Adrenal gland (tissue), 12 donors: ENCODE measurements around the gene MAU2. TPM values are rescaled to one million over a fixed set of nuclear protein-coding genes. Genes with fewer than 3 reads are reported as not detected.
A peak's percentile ranks its signal among the peaks of the same experiment; 100 is the strongest.

Experiments used
- DNase-seq, 7 donors: peaks; one replicate each; pipeline ENCODE4 v3.0.0-alpha.2; 2019 to 2020
- H3K27ac ChIP-seq, 5 donors: fragments of 200-600 bp; sonication (generic) in 4 of 5; 1 replicate in 3 of 5; 2 replicates in 2 of 5; pipeline versions ENCODE4 v1.5.1 to v1.8.0; 2016 to 2020; ENCODE audit warnings: mild to moderate bottlenecking in 1 of 5
- H3K27me3 ChIP-seq: fragments of 200-600 bp; 2 replicates; pipeline ENCODE4 v1.8.0; 2021
- H3K36me3 ChIP-seq, 2 donors: fragments of 200-600 bp; replicated peaks in 1 of 2; 1 replicate in 1 of 2; 2 replicates in 1 of 2; pipeline versions ENCODE4 v1.5.1 to v1.8.0; 2018 to 2022
- H3K4me1 ChIP-seq, 2 donors: fragments of 200-600 bp; replicated peaks in 1 of 2; 1 replicate in 1 of 2; 2 replicates in 1 of 2; pipeline versions ENCODE4 v1.5.1 to v1.8.0; 2018 to 2021
- H3K4me3 ChIP-seq, 4 donors: fragments of 200-600 bp; sonication (generic) in 3 of 4; one replicate each; pipeline ENCODE4 v1.5.1; 2016 to 2018
- H3K9me3 ChIP-seq, 3 donors: fragments of 200-600 bp; sonication (generic) in 1 of 3; replicated peaks in 1 of 3; 1 replicate in 2 of 3; 2 replicates in 1 of 3; pipeline versions ENCODE4 v1.5.1 to v1.8.0; 2016 to 2021
- POLR2A ChIP-seq, 2 donors: fragments of 450-650 bp; IDR thresholded peaks; one replicate each; pipeline ENCODE4 v1.6.1; 2017; ENCODE audit warnings: antibody characterized with exemption in 2 of 2, mild to moderate bottlenecking in 2 of 2, moderate library complexity in 1 of 2
- WGBS, 4 donors: extraction: QIAGEN DNeasy Blood & Tissue Kit in 2 of 4; methylation state at CpG; one replicate each; pipeline versions ENCODE4 v1.1.5 to v1.1.7; 2013 to 2017; 5-methylcytosine and 5-hydroxymethylcytosine counted together
- intact Hi-C, 2 donors: fragments of 100-400 bp; cut with DNase I; formaldehyde crosslinking; loops; one replicate each; pipeline versions ENCODE4 v1.14.1 to v1.15.0; 2022 to 2023
- polyA plus RNA-seq, 3 donors: library from polyadenylated mRNA; stranded (reverse); fragments of 200-250 nt in 2 of 3; fragments of 350-450 nt in 1 of 3; fragmentation: Illumina TruSeq in 1 of 3; extraction: RNeasy Lipid Tissue Mini Kit (QIAGEN cat#74804) in 1 of 3; gene quantifications; one replicate each; pipeline ENCODE4 v1.2.3, GENCODE V29; 2013 to 2014
- total RNA-seq, 9 donors: library from RNA; depleted of rRNA in 4 of 9; stranded (reverse); fragments of >200 nt in 4 of 9; fragments of 120-200 nt in 1 of 9; fragmentation: NEBNext Ultra II Directional in 1 of 9; extraction: Animal tissue kit (Norgen Biotek cat#: 25700) in 1 of 9; gene quantifications; one replicate each; pipeline versions ENCODE4 v1.1.0 to v1.2.4, GENCODE V29; 2013 to 2023
- TF ChIP-seq, protein P1 (sequence below), 6 experiments: fragments of 450-650 bp in 4 of 6; fragments of 200-600 bp in 2 of 6; sonication (generic) in 1 of 6; IDR thresholded peaks; 1 replicate in 5 of 6; 2 replicates in 1 of 6; pipeline versions ENCODE4 v1.5.1 to v1.8.0; 2016 to 2021; ENCODE audit warnings: antibody characterized with exemption in 6 of 6, mild to moderate bottlenecking in 2 of 6, moderate library complexity in 1 of 6
- donor health status: healthy with polysubstance abuse.
- donor health status: Bipolar disorder and iron deficiency.
- donor health status: DM: yes; HTN: yes; CAD: no.
- donor health status: DM: no; HTN: no; CAD: no.
- donor health status: DM: no; HTN: no; CAD: no.
- donor health status: DM: yes; HTN: yes; CAD: no.

Gene MAU2
- total and polyA plus RNA-seq, 12 donors, result 14.9 to 64.8 (median 40.8) TPM

DNA sequence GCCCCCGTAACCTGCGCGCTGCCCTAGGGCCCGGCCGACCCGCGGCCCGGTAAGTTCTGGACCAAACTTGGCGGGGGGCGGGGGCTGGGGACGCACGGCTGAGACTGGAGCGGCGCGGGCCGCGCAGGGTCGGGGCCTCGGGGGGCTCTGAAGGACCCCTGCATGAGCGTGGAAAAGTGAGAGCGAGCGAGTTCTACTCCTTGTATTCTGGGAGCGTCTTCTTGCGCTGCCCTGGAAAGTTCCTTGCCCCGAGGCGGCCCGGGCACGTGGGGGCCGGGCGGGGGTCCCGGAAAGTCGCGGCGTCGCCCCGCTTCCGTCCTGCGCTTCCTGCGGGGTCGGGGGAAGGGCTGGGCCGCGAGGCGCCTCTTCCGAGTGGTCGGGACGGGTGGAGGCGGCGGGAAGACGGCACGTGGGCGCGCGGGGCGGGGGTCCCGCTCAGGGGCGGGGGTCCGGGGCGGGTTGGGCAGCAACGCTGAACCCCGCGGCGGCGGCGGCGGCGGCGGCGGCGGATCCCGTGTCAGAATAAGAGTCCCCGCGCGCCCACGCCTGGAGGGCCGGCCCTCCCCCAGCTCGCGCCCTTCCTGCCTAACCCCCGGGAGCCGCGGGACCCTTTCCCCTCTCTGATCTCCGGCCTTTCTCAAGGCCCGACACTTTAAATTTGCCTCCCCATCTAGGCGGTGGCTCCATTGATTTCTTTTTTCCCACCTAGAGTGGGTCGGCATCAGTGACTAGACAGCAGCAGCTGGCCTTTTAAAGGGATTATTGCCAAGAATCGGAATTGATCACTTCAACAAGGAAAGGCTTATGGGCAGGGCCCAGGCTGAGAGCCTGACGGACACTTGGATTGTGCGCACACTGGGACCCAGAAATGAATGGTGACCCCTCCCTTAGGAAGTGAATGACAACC is 85.6 kb downstream of the MAU2 start:
- H3K27me3 ChIP-seq, result no peaks in the 10 kb centered on the region
- H3K4me1 ChIP-seq, result peaks cover 40 to 62% of the 10 kb centered on the region in 2 donors
- TF ChIP-seq POLR2A (IDR thresholded peaks at IDR 0.05), result no peak
- TF ChIP-seq, protein P1, sequence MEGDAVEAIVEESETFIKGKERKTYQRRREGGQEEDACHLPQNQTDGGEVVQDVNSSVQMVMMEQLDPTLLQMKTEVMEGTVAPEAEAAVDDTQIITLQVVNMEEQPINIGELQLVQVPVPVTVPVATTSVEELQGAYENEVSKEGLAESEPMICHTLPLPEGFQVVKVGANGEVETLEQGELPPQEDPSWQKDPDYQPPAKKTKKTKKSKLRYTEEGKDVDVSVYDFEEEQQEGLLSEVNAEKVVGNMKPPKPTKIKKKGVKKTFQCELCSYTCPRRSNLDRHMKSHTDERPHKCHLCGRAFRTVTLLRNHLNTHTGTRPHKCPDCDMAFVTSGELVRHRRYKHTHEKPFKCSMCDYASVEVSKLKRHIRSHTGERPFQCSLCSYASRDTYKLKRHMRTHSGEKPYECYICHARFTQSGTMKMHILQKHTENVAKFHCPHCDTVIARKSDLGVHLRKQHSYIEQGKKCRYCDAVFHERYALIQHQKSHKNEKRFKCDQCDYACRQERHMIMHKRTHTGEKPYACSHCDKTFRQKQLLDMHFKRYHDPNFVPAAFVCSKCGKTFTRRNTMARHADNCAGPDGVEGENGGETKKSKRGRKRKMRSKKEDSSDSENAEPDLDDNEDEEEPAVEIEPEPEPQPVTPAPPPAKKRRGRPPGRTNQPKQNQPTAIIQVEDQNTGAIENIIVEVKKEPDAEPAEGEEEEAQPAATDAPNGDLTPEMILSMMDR (IDR thresholded peaks at IDR 0.05), result no peak
- peak overlapping the region; percentile 54 to 94 (median 83) for H3K27ac ChIP-seq
- no peaks in the 10 kb centered on the region for H3K9me3 ChIP-seq
- 0 to 1% (median 0%) methylated on average over 10 to 87 of the region's 87 CpGs for WGBS, 4 donors
- intact Hi-C loops, result loop anchor here in 1 of 2 donors (5.0 kb wide), 1 partner anchor 81 kb away; no protein-coding TSS in a partner anchor
- no peaks in the 10 kb centered on the region for H3K36me3 ChIP-seq
- peak in 5 of 7 donors; percentile 48 to 65 (median 54) for DNase-seq
- peak overlapping the region; percentile 52 to 91 (median 86) for H3K4me3 ChIP-seq

GRCh38 chr19:19406878-19407632 is 86.4 kb downstream of the MAU2 start:
- no peaks in the 10 kb centered on the region for H3K27me3 ChIP-seq
- whole genome bisulfite sequencing, 4 donors, result 8 to 25% (median 11%) methylated on average over 8 to 12 of the region's 12 CpGs
- peaks cover 40 to 67% of the 10 kb centered on the region in 2 donors for H3K4me1 ChIP-seq
- H3K4me3 ChIP-seq, result peak overlapping the region in 3 of 4 donors; percentile 27 to 91 (median 52)
- peak in 1 of 2 donors; percentile 17 for TF ChIP-seq POLR2A (IDR thresholded peaks at IDR 0.05)
- TF ChIP-seq, protein P1 (IDR thresholded peaks at IDR 0.05), result peak in 3 of 6 experiments; percentile 7 to 26 (median 14)
- intact Hi-C loops, result loop anchor here in 1 of 2 donors (5.0 kb wide), 1 partner anchor 80 kb away; no protein-coding TSS in a partner anchor
- peak in 6 of 7 donors; percentile 50 to 75 (median 60) for DNase-seq
- H3K36me3 ChIP-seq, result no peaks in the 10 kb centered on the region
- H3K9me3 ChIP-seq, result no peaks in the 10 kb centered on the region
- peak overlapping the region; percentile 54 to 94 (median 83) for H3K27ac ChIP-seq

GRCh38 chr19:19407633-19407930 is 87.0 kb downstream of the MAU2 start:
- 40 to 48% (median 45%) methylated on average over 4 of the region's 4 CpGs for WGBS, 4 donors
- peaks cover 40 to 67% of the 10 kb centered on the region in 2 donors for H3K4me1 ChIP-seq
- TF ChIP-seq POLR2A (IDR thresholded peaks at IDR 0.05), result no peak
- TF ChIP-seq, protein P1 (IDR thresholded peaks at IDR 0.05), result no peak
- intact Hi-C loops, result loop anchor here in 1 of 2 donors (5.0 kb wide), 1 partner anchor 80 kb away; no protein-coding TSS in a partner anchor
- no peaks in the 10 kb centered on the region for H3K9me3 ChIP-seq
- no peak for DNase-seq
- no peaks in the 10 kb centered on the region for H3K36me3 ChIP-seq
- H3K27me3 ChIP-seq, result no peaks in the 10 kb centered on the region
- no peak overlapping the region for H3K4me3 ChIP-seq
- H3K27ac ChIP-seq, result peak overlapping the region; percentile 54 to 94 (median 83)

Other genes with a start within 250 kb of the MAU2 start
- 10 to 100 TPM; 27.0 to 83.8 (median 37.7) TPM for gene TMEM161A, start 182.4 kb upstream of the MAU2 start, total RNA-seq
- gene TMEM161A, start 182.4 kb upstream of the MAU2 start, polyA plus RNA-seq, result 10 to 100 TPM in 2 of 3 donors, 1 to 10 TPM in 1; 5.5 to 52.8 (median 44.4) TPM
- gene MEF2B, start 150.6 kb upstream of the MAU2 start, total RNA-seq, result 1 to 10 TPM in 2 of 9 donors, under 1 TPM in 4, not detected in 3; 0.42 to 3.7 (median 0.76) TPM
- gene MEF2B, start 150.6 kb upstream of the MAU2 start, polyA plus RNA-seq, result 1 to 10 TPM in 2 of 3 donors, not detected in 1; 3.3 to 6.0 TPM
- gene BORCS8, start 128.7 kb upstream of the MAU2 start, total RNA-seq, result 10 to 100 TPM in 8 of 9 donors, 1 to 10 TPM in 1; 8.3 to 32.2 (median 21.9) TPM
- 10 to 100 TPM; 20.3 to 49.6 (median 34.2) TPM for gene BORCS8, start 128.7 kb upstream of the MAU2 start, polyA plus RNA-seq
- gene RFXANK, start 128.6 kb upstream of the MAU2 start, total RNA-seq, result 10 to 100 TPM; 28.0 to 79.9 (median 51.6) TPM
- gene RFXANK, start 128.6 kb upstream of the MAU2 start, polyA plus RNA-seq, result 100 to 1,000 TPM in 2 of 3 donors, 10 to 100 TPM in 1; 21.7 to 195 (median 140) TPM
- 10 to 100 TPM in 8 of 9 donors, 1 to 10 TPM in 1; 4.0 to 16.4 (median 12.3) TPM for gene NR2C2AP, start 117.4 kb upstream of the MAU2 start, total RNA-seq
- gene NR2C2AP, start 117.4 kb upstream of the MAU2 start, polyA plus RNA-seq, result 10 to 100 TPM in 2 of 3 donors, 1 to 10 TPM in 1; 9.9 to 21.6 (median 21.2) TPM
- gene NCAN, start 108.9 kb upstream of the MAU2 start, total RNA-seq, result under 1 TPM in 3 of 9 donors, not detected in 6; 0.06 to 0.42 (median 0.14) TPM
- gene NCAN, start 108.9 kb upstream of the MAU2 start, polyA plus RNA-seq, result under 1 TPM in 2 of 3 donors, not detected in 1; 0.08 to 0.11 TPM
- 1 to 10 TPM in 2 of 9 donors, under 1 TPM in 3, not detected in 4; 0.28 to 1.1 (median 0.74) TPM for gene TM6SF2, start 47.5 kb upstream of the MAU2 start, total RNA-seq
- gene TM6SF2, start 47.5 kb upstream of the MAU2 start, polyA plus RNA-seq, result 1 to 10 TPM in 2 of 3 donors, under 1 TPM in 1; 0.26 to 5.3 (median 1.3) TPM
- gene SUGP1, start 320 bp upstream of the MAU2 start, total RNA-seq, result 10 to 100 TPM; 25.5 to 74.7 (median 53.9) TPM
- 100 to 1,000 TPM in 1 of 3 donors, 10 to 100 TPM in 2; 55.9 to 130 (median 91.0) TPM for gene SUGP1, start 320 bp upstream of the MAU2 start, polyA plus RNA-seq
- 100 to 1,000 TPM in 1 of 9 donors, 10 to 100 TPM in 8; 17.8 to 125 (median 65.3) TPM for gene GATAD2A, start 84.8 kb downstream of the MAU2 start, total RNA-seq
- gene GATAD2A, start 84.8 kb downstream of the MAU2 start, polyA plus RNA-seq, result 10 to 100 TPM; 17.0 to 35.1 (median 20.9) TPM
- gene TSSK6, start 194.7 kb downstream of the MAU2 start, total RNA-seq, result 10 to 100 TPM in 1 of 9 donors, 1 to 10 TPM in 6, under 1 TPM in 2; 0.61 to 50.5 (median 3.5) TPM
- 1 to 10 TPM in 1 of 3 donors, under 1 TPM in 1, not detected in 1; 0.37 to 1.0 TPM for gene TSSK6, start 194.7 kb downstream of the MAU2 start, polyA plus RNA-seq
- gene NDUFA13, start 195.4 kb downstream of the MAU2 start, total RNA-seq, result 100 to 1,000 TPM in 7 of 9 donors, 10 to 100 TPM in 2; 17.0 to 517 (median 323) TPM
- 100 to 1,000 TPM; 202 to 558 (median 329) TPM for gene NDUFA13, start 195.4 kb downstream of the MAU2 start, polyA plus RNA-seq
- gene YJEFN3, start 208.1 kb downstream of the MAU2 start, total RNA-seq, result 1 to 10 TPM in 5 of 9 donors, under 1 TPM in 4; 0.36 to 5.7 (median 1.1) TPM
- 10 to 100 TPM in 1 of 3 donors, 1 to 10 TPM in 1, under 1 TPM in 1; 0.77 to 30.2 (median 6.1) TPM for gene YJEFN3, start 208.1 kb downstream of the MAU2 start, polyA plus RNA-seq
- under 1 TPM in 2 of 9 donors, not detected in 7; 0.22 to 0.43 TPM for gene CILP2, start 217.4 kb downstream of the MAU2 start, total RNA-seq
- gene CILP2, start 217.4 kb downstream of the MAU2 start, polyA plus RNA-seq, result under 1 TPM in 2 of 3 donors, not detected in 1; 0.13 to 0.24 TPM